GM19372 (cell line): ENCODE measurements around the gene KRTAP4-12.
"Not testable (repeated sequence)": the region's sequence is repeated elsewhere in the genome, so short reads cannot be mapped to it uniquely, and the experiment has no call there.

Experiments used
- ATAC-seq: cut with Tn5 transposase; IDR thresholded peaks from one replicate; pipeline ENCODE4 v1.9.1; 2021; ENCODE audit warnings: mild to moderate bottlenecking, low read depth, moderate library complexity; ENCODE audit not compliant: unreplicated experiment

Gene KRTAP4-12

GRCh38 chr17:41123991-41124371 lies at the start of gene KRTAP4-12:
TSS of gene KRTAP4-12 (minus strand) at chr17:41124182. CDS start at chr17:41124122, 60 bp downstream.
- ATAC-seq: not testable (repeated sequence)

GRCh38 chr17:41171886-41172285 lies 47.9 kb upstream of the KRTAP4-12 start:
- no peak for ATAC-seq

GRCh38 chr17:41168121-41168520 lies 44.1 kb upstream of the KRTAP4-12 start, which contains the start of gene KRTAP4-3:
TSS of gene KRTAP4-3 (minus strand) at chr17:41168221. CDS start at chr17:41168172, 49 bp downstream.
- ATAC-seq: no peak

GRCh38 chr17:41167561-41167960 lies 43.6 kb upstream of the KRTAP4-12 start:
- no peak for ATAC-seq

GRCh38 chr17:41163828-41164227 lies 39.8 kb upstream of the KRTAP4-12 start:
- ATAC-seq: no peak

- ATAC-seq: no peak
These were observed 36.7 kb upstream of the KRTAP4-12 start, which contains the start of gene KRTAP4-4 for GRCh38 chr17:41160648-41161047. TSS of gene KRTAP4-4 (minus strand) at chr17:41160748. CDS start at chr17:41160691, 57 bp downstream.

- not testable (repeated sequence) for ATAC-seq
These were observed 36.2 kb upstream of the KRTAP4-12 start for GRCh38 chr17:41160190-41160589.

GRCh38 chr17:41153856-41154255 lies 29.9 kb upstream of the KRTAP4-12 start:
- ATAC-seq: no peak

GRCh38 chr17:41151525-41151924 lies 27.5 kb upstream of the KRTAP4-12 start:
- ATAC-seq: no peak

- no peak for ATAC-seq
These were observed 26.0 kb upstream of the KRTAP4-12 start for GRCh38 chr17:41150026-41150425.

- ATAC-seq: no peak
These were observed 25.6 kb upstream of the KRTAP4-12 start, which contains the start of gene KRTAP4-5 for GRCh38 chr17:41149652-41149985. TSS of gene KRTAP4-5 (minus strand) at chr17:41149825. CDS start at chr17:41149767, 58 bp downstream.

GRCh38 chr17:41148971-41149651 lies 25.1 kb upstream of the KRTAP4-12 start:
- not testable (repeated sequence) for ATAC-seq

- no peak for ATAC-seq
These were observed 23.7 kb upstream of the KRTAP4-12 start for GRCh38 chr17:41147531-41148204.

- ATAC-seq: no peak
These were observed 21.3 kb upstream of the KRTAP4-12 start for GRCh38 chr17:41145261-41145660.

- no peak for ATAC-seq
These were observed 20.9 kb upstream of the KRTAP4-12 start for GRCh38 chr17:41144846-41145245.

GRCh38 chr17:41141361-41141760 lies 17.4 kb upstream of the KRTAP4-12 start:
- ATAC-seq: no peak

GRCh38 chr17:41140360-41141131 lies 16.6 kb upstream of the KRTAP4-12 start, which contains the start of gene KRTAP4-6:
TSS of gene KRTAP4-6 (minus strand) at chr17:41140544. CDS start at chr17:41140487, 57 bp downstream.
- no peak for ATAC-seq

GRCh38 chr17:41139865-41140264 lies 15.9 kb upstream of the KRTAP4-12 start:
- not testable (repeated sequence) for ATAC-seq

GRCh38 chr17:41133880-41134735 lies 10.1 kb upstream of the KRTAP4-12 start:
- no peak for ATAC-seq

GRCh38 chr17:41131979-41132378 lies 8.0 kb upstream of the KRTAP4-12 start:
- no peak for ATAC-seq
